GM19328 (cell line): ENCODE measurements around the gene GPC1.
"Not testable (repeated sequence)": the region's sequence is repeated elsewhere in the genome, so short reads cannot be mapped to it uniquely, and the experiment has no call there.

ENCODE experiments used
- ATAC-seq: cut with Tn5 transposase; IDR thresholded peaks from one replicate; pipeline ENCODE4 v1.9.1; 2021; ENCODE audit warnings: mild to moderate bottlenecking, moderate library complexity; ENCODE audit not compliant: unreplicated experiment

The GPC1 gene

DNA sequence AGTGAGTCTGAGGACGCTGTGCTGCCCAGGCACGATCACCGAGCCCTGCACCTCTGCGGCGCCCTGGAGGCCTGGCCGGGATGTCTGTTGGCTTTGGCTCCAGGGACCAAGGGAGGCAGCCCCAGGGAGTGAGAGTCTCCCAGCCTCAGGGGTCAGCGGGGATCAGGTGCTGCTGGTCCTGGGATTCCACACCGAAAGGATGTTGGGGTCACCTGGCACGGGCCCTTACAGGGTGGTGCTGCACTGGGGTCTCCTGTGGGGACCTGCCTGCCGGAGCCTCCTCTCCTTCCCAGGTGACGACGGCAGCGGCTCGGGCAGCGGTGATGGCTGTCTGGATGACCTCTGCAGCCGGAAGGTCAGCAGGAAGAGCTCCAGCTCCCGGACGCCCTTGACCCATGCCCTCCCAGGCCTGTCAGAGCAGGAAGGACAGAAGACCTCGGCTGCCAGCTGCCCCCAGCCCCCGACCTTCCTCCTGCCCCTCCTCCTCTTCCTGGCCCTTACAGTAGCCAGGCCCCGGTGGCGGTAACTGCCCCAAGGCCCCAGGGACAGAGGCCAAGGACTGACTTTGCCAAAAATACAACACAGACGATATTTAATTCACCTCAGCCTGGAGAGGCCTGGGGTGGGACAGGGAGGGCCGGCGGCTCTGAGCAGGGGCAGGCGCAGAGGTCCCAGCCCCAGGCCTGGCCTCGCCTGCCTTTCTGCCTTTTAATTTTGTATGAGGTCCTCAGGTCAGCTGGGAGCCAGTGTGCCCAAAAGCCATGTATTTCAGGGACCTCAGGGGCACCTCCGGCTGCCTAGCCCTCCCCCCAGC lies 30.5 kb downstream of the GPC1 start:
- ATAC-seq = no peak

DNA sequence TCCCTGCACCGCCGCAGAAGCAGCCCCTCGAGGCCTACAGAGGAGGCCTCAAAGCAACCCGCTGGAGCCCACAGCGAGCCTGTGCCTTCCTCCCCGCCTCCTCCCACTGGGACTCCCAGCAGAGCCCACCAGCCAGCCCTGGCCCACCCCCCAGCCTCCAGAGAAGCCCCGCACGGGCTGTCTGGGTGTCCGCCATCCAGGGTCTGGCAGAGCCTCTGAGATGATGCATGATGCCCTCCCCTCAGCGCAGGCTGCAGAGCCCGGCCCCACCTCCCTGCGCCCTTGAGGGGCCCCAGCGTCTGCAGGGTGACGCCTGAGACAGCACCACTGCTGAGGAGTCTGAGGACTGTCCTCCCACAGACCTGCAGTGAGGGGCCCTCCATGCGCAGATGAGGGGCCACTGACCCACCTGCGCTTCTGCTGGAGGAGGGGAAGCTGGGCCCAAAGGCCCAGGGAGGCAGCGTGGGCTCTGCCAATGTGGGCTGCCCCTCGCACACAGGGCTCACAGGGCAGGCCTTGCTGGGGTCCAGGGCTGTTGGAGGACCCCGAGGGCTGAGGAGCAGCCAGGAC lies 31.2 kb downstream of the GPC1 start:
- no peak for ATAC-seq

DNA sequence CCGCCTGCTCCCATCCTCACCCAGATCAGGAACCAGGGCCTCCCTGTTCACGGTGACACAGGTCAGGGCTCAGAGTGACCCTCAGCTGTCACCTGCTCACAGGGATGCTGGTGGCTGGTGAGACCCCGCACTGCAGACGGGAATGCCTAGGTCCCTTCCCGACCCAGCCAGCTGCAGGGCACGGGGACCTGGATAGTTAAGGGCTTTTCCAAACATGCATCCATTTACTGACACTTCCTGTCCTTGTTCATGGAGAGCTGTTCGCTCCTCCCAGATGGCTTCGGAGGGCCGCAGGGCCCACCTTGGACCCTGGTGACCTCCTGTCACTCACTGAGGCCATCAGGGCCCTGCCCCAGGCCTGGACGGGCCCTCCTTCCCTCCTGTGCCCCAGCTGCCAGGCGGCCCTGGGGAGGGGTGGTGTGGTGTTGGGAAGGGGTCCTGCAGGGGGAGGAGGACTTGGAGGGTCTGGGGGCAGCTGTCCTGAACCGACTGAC lies 31.7 kb downstream of the GPC1 start:
- ATAC-seq = no peak

DNA sequence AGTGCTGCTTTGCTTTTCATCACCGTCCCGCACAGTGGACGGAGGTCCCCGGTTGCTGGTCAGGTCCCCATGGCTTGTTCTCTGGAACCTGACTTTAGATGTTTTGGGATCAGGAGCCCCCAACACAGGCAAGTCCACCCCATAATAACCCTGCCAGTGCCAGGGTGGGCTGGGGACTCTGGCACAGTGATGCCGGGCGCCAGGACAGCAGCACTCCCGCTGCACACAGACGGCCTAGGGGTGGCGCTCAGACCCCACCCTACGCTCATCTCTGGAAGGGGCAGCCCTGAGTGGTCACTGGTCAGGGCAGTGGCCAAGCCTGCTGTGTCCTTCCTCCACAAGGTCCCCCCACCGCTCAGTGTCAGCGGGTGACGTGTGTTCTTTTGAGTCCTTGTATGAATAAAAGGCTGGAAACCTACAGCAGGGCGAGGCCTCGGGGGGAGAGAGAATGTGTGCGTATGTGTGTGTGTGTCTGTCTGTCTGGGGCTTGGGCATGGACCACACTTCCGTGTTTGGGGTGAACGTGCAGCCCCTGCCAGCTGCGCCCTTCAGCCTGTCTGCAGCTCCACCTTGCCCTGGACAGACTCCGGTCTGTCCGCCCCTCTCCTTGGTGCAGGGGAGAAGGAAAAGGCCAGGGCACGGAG lies 32.3 kb downstream of the GPC1 start:
- ATAC-seq = no peak

DNA sequence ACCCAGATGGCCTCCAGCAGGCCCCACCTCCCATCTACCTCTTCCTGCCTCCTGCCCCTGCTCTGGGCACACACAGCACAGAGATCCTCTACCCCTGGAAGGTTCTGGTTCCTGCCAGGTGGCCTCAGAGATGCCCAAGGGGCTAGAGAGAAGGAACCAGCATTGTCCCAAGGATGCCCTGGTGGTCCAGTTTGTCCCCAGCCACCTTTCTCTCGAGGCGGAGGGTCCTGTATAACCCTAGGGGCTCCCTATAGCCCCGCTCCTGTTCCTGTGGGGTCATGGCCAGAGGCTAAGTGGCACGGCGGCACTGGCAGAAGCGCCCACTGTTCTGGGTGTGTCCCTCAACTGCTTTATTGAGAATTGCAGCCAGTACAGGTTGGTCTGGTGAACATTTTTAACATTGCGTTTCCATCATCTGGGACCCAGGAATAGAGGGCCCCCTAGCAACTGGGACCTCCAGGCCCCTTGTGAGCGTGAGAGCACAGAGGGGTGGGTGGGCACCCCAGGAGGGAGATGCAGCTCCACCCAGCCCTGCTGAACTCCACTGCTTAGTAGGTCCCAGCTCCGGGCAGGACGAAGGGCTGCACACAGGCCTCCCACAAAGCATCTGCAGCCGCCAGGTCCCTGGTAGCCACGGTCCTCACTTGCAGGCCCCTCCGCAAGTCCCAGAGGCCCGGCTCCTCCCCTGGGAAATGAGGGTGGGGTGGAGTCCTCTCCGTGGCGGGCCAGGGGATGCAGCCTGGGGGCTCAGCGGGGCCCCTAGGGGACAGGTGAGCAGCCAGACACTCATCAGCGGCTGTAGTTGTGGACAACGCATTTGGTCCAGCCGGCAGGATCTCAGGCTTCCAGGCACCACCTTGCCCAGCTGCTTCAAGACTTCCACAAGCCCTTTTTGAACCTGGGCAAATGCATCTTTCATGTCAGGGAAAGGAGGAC lies 33.1 kb downstream of the GPC1 start:
- no peak for ATAC-seq

DNA sequence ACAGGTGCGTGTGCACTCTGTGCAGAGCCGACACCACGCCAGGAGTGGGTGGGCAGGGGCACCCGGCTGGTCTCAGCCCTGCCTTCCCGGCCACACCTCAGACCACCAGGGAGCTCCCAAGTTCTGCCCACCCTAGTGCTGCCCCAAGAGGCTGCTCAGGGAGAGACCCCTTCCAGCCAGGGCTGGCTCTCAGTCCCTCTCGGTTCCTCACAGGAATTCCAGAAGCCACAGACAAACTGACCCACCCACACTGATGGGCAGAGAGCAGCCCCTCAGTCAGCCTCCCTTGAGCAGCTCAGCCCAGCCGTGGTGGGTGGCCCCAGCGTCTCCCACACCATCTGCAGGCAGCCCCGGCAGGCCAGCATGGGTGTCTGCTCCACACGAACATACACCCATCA lies 33.8 kb downstream of the GPC1 start:
- ATAC-seq = no peak

DNA sequence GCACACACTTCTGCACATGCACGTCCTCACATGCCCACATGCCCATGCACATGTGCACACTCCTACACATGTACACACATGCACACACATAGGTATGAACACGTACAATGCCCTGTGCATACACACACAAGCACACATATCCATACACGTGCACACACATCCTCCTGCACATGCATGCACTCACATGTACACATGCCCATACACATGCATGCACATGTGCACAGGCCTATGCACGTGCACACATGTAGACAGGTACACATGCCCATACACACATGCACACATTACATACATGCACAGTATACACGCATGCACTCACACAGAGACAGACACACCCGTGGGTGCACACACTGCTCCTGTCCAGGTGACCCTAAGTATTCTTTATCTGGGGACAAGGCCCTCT lies 34.3 kb downstream of the GPC1 start:
- ATAC-seq = no peak

DNA sequence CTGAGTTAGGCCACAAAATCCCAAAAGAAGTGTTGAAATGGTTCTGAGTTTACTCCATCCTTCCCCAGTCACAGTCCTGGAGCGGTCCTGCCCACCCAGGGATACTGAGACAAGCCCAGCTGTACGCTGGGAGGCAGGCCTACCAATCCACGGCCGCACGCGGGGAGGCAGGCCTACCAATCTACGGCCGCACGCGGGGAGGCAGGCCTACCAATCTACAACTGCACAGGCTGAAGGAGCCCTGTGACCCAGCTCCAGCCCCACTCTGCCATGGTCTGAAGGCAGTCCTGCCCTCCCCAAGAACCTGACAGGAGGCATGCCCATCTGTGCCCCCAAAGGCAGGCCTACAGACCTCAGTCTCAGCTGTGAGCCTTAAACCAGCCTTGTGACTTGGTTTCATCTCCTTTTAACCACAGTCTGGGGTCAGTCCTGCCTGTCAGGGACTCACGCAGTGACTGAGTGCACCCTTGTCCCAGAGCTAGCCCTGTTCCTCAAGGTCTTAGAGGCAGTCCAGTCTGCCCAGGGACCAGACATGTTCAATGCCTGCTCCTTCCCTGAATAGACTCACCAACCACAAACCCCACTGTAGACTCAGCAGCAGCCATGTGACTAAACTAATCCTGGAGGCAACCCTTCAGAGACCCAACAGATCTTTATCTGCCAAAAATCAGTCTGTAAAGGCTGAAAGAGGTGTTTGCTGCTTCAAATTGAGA lies 36.8 kb downstream of the GPC1 start:
- ATAC-seq = no peak

DNA sequence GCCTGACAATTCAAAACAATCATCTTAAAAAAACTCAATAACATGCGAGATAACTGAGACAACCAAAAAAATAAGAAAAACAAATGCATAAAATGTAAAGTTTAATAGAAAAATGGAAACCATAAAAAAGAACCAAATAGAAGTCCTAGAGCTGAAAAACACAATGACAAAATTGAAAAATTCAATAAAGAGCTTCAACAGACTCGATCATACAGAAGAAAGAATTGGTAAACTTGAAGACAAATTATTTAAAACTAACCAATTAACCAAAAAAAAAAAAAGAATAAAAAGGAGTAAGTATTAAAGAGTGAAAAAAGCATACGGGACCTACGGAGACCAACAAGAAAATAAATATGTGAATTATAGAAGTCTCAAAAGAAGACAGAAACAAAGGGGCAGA lies 37.7 kb downstream of the GPC1 start:
- ATAC-seq = no peak

DNA sequence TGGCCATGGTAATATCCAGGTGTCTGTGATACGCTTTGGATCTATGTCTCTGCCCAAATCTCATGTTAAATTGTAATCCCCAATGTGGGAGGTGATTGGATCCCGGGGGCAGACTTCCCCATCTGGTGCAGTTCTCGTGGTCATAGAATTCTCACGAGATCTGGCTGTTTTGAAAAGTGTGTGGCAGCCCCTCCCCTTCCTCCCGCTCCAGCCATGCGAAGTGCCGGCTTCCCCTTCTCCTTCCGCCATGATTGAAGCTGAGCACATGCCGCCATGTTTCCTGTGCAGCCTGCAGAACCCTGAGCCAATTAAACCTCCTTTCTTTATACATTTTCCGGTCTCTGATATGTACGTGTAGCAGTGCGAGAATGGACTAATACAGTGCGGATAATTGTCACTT lies 42.5 kb downstream of the GPC1 start:
- no peak for ATAC-seq

DNA sequence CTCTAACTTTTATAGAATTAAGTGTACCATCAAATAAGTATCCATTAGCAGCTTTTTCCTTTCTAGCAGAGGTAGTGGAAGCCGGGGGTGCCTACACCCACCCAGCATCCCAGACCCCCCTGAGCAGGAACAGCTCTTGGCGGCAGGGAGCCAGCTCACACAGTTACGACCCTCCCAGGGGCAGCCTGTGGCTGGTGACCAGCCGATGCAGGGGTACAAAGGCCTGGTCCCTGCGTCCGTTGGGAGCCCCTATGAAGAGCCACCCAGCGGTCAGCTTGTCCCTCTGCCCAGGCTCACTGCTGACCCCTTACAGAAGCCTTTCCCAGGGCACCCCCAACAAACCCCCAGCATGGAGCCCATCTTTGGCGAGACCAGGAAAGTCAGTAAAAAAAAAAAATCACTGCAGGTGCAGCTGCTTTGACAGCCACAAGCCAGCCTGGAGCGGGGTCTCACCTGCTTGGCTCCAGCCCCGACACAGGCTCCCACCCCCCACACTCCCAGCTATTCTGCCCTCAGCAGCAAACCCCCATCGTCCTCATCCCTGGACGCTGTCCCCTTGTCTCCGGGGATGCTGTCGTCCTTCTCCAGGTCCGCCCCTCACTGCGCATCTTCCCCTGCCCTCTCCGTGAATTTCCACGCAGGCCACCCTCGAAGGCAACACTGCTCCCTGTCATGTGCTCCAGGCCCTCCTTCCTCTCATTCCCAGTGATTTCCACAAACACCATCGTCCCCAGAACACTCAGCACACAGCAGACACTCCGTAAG lies 43.1 kb downstream of the GPC1 start:
- no peak for ATAC-seq

DNA sequence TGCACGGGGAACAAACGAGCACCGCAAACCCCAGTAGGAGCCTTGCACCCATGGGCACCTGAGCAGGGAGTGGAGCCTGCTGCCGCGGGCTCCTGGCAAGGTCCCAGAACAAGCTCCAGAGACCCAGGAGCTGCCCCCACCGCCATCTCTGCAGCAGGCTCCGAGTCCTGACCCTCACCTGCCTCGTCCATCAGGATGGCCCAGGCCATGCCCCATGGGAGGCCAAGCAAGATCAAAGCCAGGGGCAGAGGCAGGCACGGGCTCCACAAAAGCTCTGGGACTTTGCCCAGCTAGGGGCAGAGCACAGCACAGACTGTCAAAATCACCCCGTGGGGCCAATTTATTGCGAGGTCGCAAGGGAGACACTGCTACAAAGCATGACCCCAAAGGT lies 43.6 kb downstream of the GPC1 start:
- ATAC-seq = no peak

DNA sequence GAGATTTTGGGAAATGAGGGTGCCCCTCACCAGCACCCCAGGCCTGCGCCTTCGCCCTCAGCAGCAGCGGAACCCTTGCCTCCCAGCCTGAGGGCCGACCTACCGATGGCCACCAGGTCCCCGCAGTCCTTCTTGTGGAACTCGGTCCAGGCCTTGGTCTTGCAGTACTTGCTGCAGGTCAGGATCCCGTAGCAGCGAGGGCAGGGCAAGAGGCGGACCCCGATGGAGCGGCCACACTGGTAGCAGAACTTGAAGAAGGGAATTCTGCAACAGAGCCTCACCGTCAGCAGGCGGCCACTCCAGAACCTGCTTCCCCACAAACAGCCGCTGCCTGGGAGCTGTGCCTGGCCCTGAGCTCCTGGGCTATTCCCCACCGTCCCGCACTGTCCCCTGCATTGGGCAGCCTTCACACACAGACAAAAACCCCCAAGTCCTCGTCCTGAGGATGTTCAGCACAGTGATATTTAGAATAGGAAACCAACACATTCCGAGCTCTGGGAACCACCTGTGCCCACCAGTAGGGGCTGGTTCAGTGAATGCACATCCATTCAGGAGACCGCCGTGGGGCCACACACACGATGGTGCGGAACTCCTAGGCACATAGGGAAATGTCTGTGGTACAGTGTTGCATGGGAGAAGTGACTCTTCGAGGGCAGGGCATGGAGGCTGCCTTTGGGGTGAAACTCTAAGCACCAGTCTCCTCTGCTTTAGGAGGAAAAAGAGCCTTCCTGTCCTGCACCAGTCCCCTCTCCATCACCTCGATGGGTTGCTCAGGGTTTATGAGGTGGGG lies 45.6 kb downstream of the GPC1 start:
- ATAC-seq = no peak

DNA sequence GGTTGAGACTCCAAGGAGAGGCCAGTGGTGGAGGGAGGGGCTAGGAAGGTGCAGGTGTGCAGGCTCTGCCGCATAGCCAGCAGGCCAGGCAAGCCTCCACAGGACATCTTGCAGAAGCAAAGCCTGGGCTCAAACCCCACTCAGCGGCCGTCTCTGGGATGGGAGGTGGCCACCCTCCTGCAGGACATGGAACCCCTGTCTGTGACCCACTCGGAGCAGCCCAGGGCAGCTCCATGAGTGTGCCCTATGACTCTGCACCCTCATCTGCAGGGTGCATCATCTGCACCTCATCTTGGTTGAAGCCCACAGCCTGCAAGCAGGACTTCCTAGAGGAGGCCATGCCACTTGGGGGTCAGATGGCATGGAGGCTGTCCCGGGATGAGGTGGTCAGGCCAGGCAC lies 46.3 kb downstream of the GPC1 start:
- ATAC-seq = no peak

DNA sequence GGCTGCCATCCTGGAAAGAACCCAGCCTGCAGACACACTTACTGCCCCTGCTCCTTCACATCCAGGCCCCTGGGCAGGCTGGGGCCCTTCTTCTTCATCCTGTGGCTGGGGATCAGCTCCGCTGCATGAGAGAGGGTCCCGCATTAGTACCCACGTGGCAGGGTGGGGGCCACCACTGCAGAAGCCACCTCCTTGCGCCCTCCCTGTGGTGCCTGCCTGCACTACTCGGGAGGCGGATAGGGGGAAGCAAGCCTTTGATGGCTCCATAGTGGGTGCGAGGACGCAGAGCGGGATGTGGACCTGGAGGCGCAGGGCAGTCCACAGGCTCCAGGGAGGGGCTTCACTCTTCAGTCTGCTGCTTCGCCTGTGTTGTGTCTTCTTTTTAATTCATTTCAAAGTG lies 46.7 kb downstream of the GPC1 start:
- ATAC-seq = no peak

DNA sequence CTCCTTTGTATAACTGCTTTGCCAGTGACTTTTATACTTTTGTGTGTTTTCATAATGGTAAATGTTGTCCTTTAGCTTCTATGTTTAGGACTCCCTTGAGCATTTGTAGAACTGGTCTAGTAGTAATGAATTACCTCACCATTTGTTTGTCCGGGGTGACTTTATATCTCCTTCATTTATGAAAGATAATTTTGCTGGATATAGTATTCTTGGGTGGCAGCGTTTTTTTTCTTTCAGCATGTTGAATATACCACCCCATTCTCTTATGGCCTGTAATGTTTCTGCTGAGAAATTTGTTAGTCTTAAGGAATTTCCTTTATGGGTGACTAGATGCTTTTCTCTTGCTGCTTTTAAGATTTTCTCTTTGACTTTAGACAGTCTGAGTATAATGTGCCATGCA lies 56.0 kb downstream of the GPC1 start:
- no peak for ATAC-seq

DNA sequence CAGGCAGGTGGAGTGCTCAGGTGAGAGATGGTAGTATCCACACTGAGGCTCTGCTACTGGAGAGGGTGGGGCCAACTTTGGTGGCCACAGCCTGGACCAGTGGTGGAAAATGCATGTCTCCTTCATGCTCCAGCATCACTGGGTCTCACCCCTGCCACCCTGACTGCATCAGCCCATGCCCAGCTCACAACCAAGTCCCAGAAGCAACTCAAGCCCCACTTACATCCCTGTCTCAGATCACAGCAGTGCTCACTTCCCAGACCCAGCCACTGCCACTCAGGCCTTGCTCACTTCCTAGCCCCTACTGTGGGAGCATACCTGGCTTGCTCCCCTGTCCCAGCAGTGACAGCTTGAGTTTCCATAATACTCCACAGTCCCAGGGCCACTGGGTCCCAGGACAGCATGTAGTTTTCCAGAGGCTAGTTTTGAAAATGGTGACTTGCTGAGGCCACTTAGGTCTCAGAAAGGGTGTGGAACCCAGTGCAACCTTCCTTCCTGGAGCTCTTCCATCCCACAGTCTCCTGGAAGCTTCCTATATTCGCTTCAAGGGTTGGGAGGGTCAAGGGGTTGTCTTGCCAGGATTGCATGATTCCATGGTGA lies 58.8 kb downstream of the GPC1 start:
- ATAC-seq = no peak

DNA sequence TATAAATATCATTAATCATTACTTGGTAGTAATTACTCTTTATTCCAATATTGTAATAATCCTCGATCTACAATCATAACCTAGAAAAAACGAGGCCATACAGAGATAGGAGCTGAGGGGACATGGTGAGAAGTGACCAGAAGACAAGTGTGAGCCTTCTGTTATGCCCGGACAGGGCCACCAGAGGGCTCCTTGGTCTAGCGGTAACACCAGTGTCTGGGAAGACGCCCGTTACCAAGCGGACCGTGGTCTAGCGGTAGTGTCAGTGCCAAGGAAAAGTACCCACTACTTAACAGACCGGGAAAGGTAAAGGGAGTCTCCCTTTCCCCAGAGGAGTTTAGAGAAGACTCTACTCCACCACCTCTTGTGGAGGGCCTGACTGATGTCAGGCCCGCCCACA lies 59.5 kb downstream of the GPC1 start:
- not testable (repeated sequence) for ATAC-seq

DNA sequence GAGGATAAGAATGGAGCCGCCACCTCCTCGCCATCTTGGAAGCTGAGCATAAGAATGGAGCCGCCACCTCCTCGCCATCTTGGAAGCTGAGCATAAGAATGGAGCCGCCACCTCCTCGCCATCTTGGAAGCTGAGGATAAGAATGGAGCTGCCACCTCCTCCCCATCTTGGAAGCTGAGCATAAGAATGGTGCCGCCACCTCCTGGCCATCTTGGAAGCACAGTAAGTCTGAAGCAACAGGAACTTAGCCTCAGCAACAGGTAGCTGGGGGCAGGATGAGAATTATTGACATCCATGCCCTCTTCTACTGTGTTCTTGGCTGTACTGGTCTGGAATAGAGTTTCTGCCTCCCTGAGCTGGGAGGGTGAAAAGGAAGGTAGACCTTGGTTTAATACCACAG lies 61.6 kb downstream of the GPC1 start:
- not testable (repeated sequence) for ATAC-seq
